ENCODE data around the gene GLI3. TPM values are rescaled to one million over a fixed set of nuclear protein-coding genes. Genes with fewer than 3 reads are reported as not detected.

GLI3 gene
- total and polyA plus RNA-seq, 2 experiments from 2014 or later: 4.0 to 5.2 TPM

GRCh38 chr7:42241424-42241823 is 4.4 kb upstream of the GLI3 start:
- no peaks in the 10 kb centered on the region for H3K9me2 ChIP-seq (ENCODE audit: insufficient read depth)
- no peaks in the 10 kb centered on the region for H3K27me3 ChIP-seq (replicated peaks; ENCODE audit: insufficient read depth)
- H3K79me2 ChIP-seq (ENCODE audit: insufficient read depth): no peaks in the 10 kb centered on the region
- H3K9ac ChIP-seq: no peak overlapping the region
- H3K27ac ChIP-seq: no peak overlapping the region
- in situ Hi-C loops (cut with MboI): loop anchor here (25.0 kb wide), 1 partner anchor 596 kb away; no protein-coding TSS in a partner anchor
- H3K4me2 ChIP-seq (ENCODE audit: unreplicated experiment): no peak overlapping the region
- H3K9me3 ChIP-seq (ENCODE audit: low read depth): no peaks in the 10 kb centered on the region
- H3F3A ChIP-seq (ENCODE audit: insufficient read depth): peaks cover 22% of the 10 kb centered on the region
- TF ChIP-seq EZH2 (IDR thresholded peaks at IDR 0.05; ENCODE audit: insufficient read depth, poor library complexity, severe bottlenecking) (no peak), EZH2phosphoT487 (IDR thresholded peaks at IDR 0.05; ENCODE audit: insufficient read depth, low read depth) (no peak)
- H2AFZ ChIP-seq: no peak overlapping the region
- peaks cover 28% of the 10 kb centered on the region for H3K4me1 ChIP-seq (ENCODE audit: insufficient read depth)
- H3K36me3 ChIP-seq (ENCODE audit: low read depth): no peaks in the 10 kb centered on the region
- 64 to 67% methylated on average over 6 of the region's 6 CpGs for WGBS, 2 experiments (ENCODE audit: low coverage in 1 of 2, low lambda C conversion rate in 2 of 2, missing lambda C conversion rate in 2 of 2)
- H3K4me3 ChIP-seq: no peak overlapping the region
- DNase-seq: no peak
- no peaks in the 10 kb centered on the region for H4K20me1 ChIP-seq (ENCODE audit: insufficient read depth)

GRCh38 chr7:42240416-42240815 is 3.4 kb upstream of the GLI3 start:
- Histone ChIP-seq H3K4me1 (ENCODE audit: insufficient read depth) (peaks cover 28% of the 10 kb centered on the region), H4K20me1 (ENCODE audit: insufficient read depth) (no peaks in the 10 kb centered on the region), H3K79me2 (ENCODE audit: insufficient read depth) (peaks cover 6% of the 10 kb centered on the region), H3K4me3 (no peak overlapping the region), H3K9ac (no peak overlapping the region), H3K27me3 (replicated peaks; ENCODE audit: insufficient read depth) (no peaks in the 10 kb centered on the region), H3F3A (ENCODE audit: insufficient read depth) (peaks cover 22% of the 10 kb centered on the region), H3K36me3 (ENCODE audit: low read depth) (no peaks in the 10 kb centered on the region), H3K9me3 (ENCODE audit: low read depth) (no peaks in the 10 kb centered on the region), H3K9me2 (ENCODE audit: insufficient read depth) (no peaks in the 10 kb centered on the region), H3K4me2 (ENCODE audit: unreplicated experiment) (no peak overlapping the region), H3K27ac (no peak overlapping the region), H2AFZ (no peak overlapping the region)
- in situ Hi-C loops (cut with MboI): loop anchor here (25.0 kb wide), 1 partner anchor 597 kb away; no protein-coding TSS in a partner anchor
- TF ChIP-seq EZH2phosphoT487 (IDR thresholded peaks at IDR 0.05; ENCODE audit: insufficient read depth, low read depth) (no peak), EZH2 (IDR thresholded peaks at IDR 0.05; ENCODE audit: insufficient read depth, poor library complexity, severe bottlenecking) (no peak)
- 22 to 27% methylated on average over 2 of the region's 2 CpGs for WGBS, 2 experiments (ENCODE audit: low coverage in 1 of 2, low lambda C conversion rate in 2 of 2, missing lambda C conversion rate in 2 of 2)
- no peak for DNase-seq

GRCh38 chr7:42238709-42239366 is 1.8 kb upstream of the GLI3 start:
- WGBS, 2 experiments (ENCODE audit: low coverage in 1 of 2, low lambda C conversion rate in 2 of 2, missing lambda C conversion rate in 2 of 2): 3 to 5% methylated on average over 15 of the region's 15 CpGs
- peak overlapping the region; percentile 67 for H3K4me2 ChIP-seq (ENCODE audit: unreplicated experiment)
- H3K4me3 ChIP-seq: peak overlapping the region; percentile 90
- TF ChIP-seq EZH2 (IDR thresholded peaks at IDR 0.05; ENCODE audit: insufficient read depth, poor library complexity, severe bottlenecking) (no peak), EZH2phosphoT487 (IDR thresholded peaks at IDR 0.05; ENCODE audit: insufficient read depth, low read depth) (no peak)
- peaks cover 22% of the 10 kb centered on the region for H3K79me2 ChIP-seq (ENCODE audit: insufficient read depth)
- no peaks in the 10 kb centered on the region for H3K36me3 ChIP-seq (ENCODE audit: low read depth)
- in situ Hi-C loops (cut with MboI): loop anchor here (25.0 kb wide), 1 partner anchor 598 kb away; no protein-coding TSS in a partner anchor
- DNase-seq: peak; percentile 91
- peak overlapping the region; percentile 82 for H2AFZ ChIP-seq
- peaks cover 23% of the 10 kb centered on the region for H3F3A ChIP-seq (ENCODE audit: insufficient read depth)
- peak overlapping the region; percentile 84 for H3K9ac ChIP-seq
- H3K4me1 ChIP-seq (ENCODE audit: insufficient read depth): peaks cover 34% of the 10 kb centered on the region
- no peaks in the 10 kb centered on the region for H3K9me3 ChIP-seq (ENCODE audit: low read depth)
- H3K27me3 ChIP-seq (replicated peaks; ENCODE audit: insufficient read depth): no peaks in the 10 kb centered on the region
- no peaks in the 10 kb centered on the region for H4K20me1 ChIP-seq (ENCODE audit: insufficient read depth)
- H3K27ac ChIP-seq: peak overlapping the region; percentile 93
- no peaks in the 10 kb centered on the region for H3K9me2 ChIP-seq (ENCODE audit: insufficient read depth)

GRCh38 chr7:42237811-42238541 is 967 bp upstream of the GLI3 start:
- peaks cover 43% of the 10 kb centered on the region for H3K4me1 ChIP-seq (ENCODE audit: insufficient read depth)
- H4K20me1 ChIP-seq (ENCODE audit: insufficient read depth): no peaks in the 10 kb centered on the region
- peak overlapping the region; percentile 84 for H3K9ac ChIP-seq
- H3K9me3 ChIP-seq (ENCODE audit: low read depth): no peaks in the 10 kb centered on the region
- no peaks in the 10 kb centered on the region for H3K9me2 ChIP-seq (ENCODE audit: insufficient read depth)
- peaks cover 29% of the 10 kb centered on the region for H3K79me2 ChIP-seq (ENCODE audit: insufficient read depth)
- H3K4me2 ChIP-seq (ENCODE audit: unreplicated experiment): peak overlapping the region; percentile 67
- WGBS, 2 experiments (ENCODE audit: low coverage in 1 of 2, low lambda C conversion rate in 2 of 2, missing lambda C conversion rate in 2 of 2): 1% methylated on average over 27 to 59 of the region's 66 CpGs
- H2AFZ ChIP-seq: peak overlapping the region; percentile 83
- H3K27me3 ChIP-seq (replicated peaks; ENCODE audit: insufficient read depth): no peaks in the 10 kb centered on the region
- H3F3A ChIP-seq (ENCODE audit: insufficient read depth): peaks cover 32% of the 10 kb centered on the region
- in situ Hi-C loops (cut with MboI): loop anchor here (25.0 kb wide), 1 partner anchor 599 kb away; no protein-coding TSS in a partner anchor
- no peaks in the 10 kb centered on the region for H3K36me3 ChIP-seq (ENCODE audit: low read depth)
- peak overlapping the region; percentile 93 for H3K27ac ChIP-seq
- DNase-seq: peak; percentile 81
- H3K4me3 ChIP-seq: peak overlapping the region; percentile 90
- TF ChIP-seq EZH2 (IDR thresholded peaks at IDR 0.05; ENCODE audit: insufficient read depth, poor library complexity, severe bottlenecking): no peak
- TF ChIP-seq EZH2phosphoT487 (IDR thresholded peaks at IDR 0.05; ENCODE audit: insufficient read depth, low read depth): no peak

All from GM23248 (cell line).